ENCODE measurements around the gene HOXC4. TPM values are rescaled to one million over a fixed set of nuclear protein-coding genes. Genes with fewer than 3 reads are reported as not detected.

Gene HOXC4
- total RNA-seq, 1 experiment from 2014 or later = 4.1 TPM

GRCh38 chr12:54010972-54011664, 42.5 kb upstream of the HOXC4 start:
- no peaks in the 10 kb centered on the region for H3K27me3 Mint-ChIP-seq (ENCODE audit: insufficient read depth, unreplicated experiment)
- peak overlapping the region; percentile 10 for H3K27ac Mint-ChIP-seq (ENCODE audit: unreplicated experiment)
- peaks cover 6% of the 10 kb centered on the region for H3K36me3 Mint-ChIP-seq (ENCODE audit: insufficient read depth, unreplicated experiment)
- ChIA-PET CTCF (interaction anchor here (0.6 to 1.4 kb wide), 4 partner anchors 16 to 197 kb away, joined by 3 to 4 read pairs (median 3); no protein-coding TSS in a partner anchor), POLR2A (interaction anchor here (0.7 kb wide), 1 partner anchor 12 kb away, joined by 15 read pairs; no protein-coding TSS in a partner anchor)
- Histone ChIP-seq H3K27me3 (replicated peaks; ENCODE audit: control insufficient read depth, insufficient read depth, low read length) (no peaks in the 10 kb centered on the region), H3K4me1 (peaks cover 65% of the 10 kb centered on the region), H3K9me3 (no peaks in the 10 kb centered on the region), H3K36me3 (ENCODE audit: control insufficient read depth, insufficient read depth, low read length) (no peaks in the 10 kb centered on the region; the same call in 1 of the 2 replicates), H3K4me3 (ENCODE audit: low read depth, low read length) (no peak overlapping the region)
- no peak for DNase-seq
- intact Hi-C loops (cut with micrococcal nuclease; ENCODE audit: unreplicated experiment) = no loop called here
- no peak for TF ChIP-seq CTCF (IDR thresholded peaks at IDR 0.05; ENCODE audit: insufficient read depth in 1 of 2, low read depth in 1 of 2, low read length in 1 of 2, severe bottlenecking in 1 of 2, unreplicated experiment in 1 of 2)
- no peaks in the 10 kb centered on the region for H3K9me3 Mint-ChIP-seq (ENCODE audit: unreplicated experiment)
- peak overlapping the region; percentile 60 for H3K4me3 Mint-ChIP-seq (ENCODE audit: unreplicated experiment)
- peaks cover 30% of the 10 kb centered on the region for H3K4me1 Mint-ChIP-seq (ENCODE audit: low read depth, unreplicated experiment)
- BruUV-seq (replicated peaks) = no TSS peak

GRCh38 chr12:54011665-54012532, 41.7 kb upstream of the HOXC4 start:
- H3K27ac Mint-ChIP-seq (ENCODE audit: unreplicated experiment) = peak overlapping the region; percentile 63
- POLR2A ChIA-PET = no interaction called here
- peaks cover 6% of the 10 kb centered on the region for H3K36me3 Mint-ChIP-seq (ENCODE audit: insufficient read depth, unreplicated experiment)
- no peak overlapping the region for H3K4me3 ChIP-seq (ENCODE audit: low read depth, low read length)
- CTCF ChIA-PET = interaction anchor here (1.0 to 1.4 kb wide), 2 partner anchors 20 kb away, joined by 3 to 4 read pairs; no protein-coding TSS in a partner anchor
- TF ChIP-seq CTCF (IDR thresholded peaks at IDR 0.05; ENCODE audit: insufficient read depth in 1 of 2, low read depth in 1 of 2, low read length in 1 of 2, severe bottlenecking in 1 of 2, unreplicated experiment in 1 of 2) = no peak
- peak overlapping the region; percentile 60 for H3K4me3 Mint-ChIP-seq (ENCODE audit: unreplicated experiment)
- no peak for DNase-seq
- H3K9me3 Mint-ChIP-seq (ENCODE audit: unreplicated experiment) = no peaks in the 10 kb centered on the region
- H3K4me1 ChIP-seq = peaks cover 58% of the 10 kb centered on the region
- BruUV-seq (replicated peaks) = no TSS peak
- H3K27me3 Mint-ChIP-seq (ENCODE audit: insufficient read depth, unreplicated experiment) = no peaks in the 10 kb centered on the region
- no peaks in the 10 kb centered on the region for H3K9me3 ChIP-seq
- peaks cover 30% of the 10 kb centered on the region for H3K4me1 Mint-ChIP-seq (ENCODE audit: low read depth, unreplicated experiment)
- H3K36me3 ChIP-seq (ENCODE audit: control insufficient read depth, insufficient read depth, low read length) = no peaks in the 10 kb centered on the region; the same call in 1 of the 2 replicates
- no peaks in the 10 kb centered on the region for H3K27me3 ChIP-seq (replicated peaks; ENCODE audit: control insufficient read depth, insufficient read depth, low read length)
- intact Hi-C loops (cut with micrococcal nuclease; ENCODE audit: unreplicated experiment) = no loop called here

- Histone ChIP-seq H3K36me3 (ENCODE audit: control insufficient read depth, insufficient read depth, low read length) (no peaks in the 10 kb centered on the region; the same call in 1 of the 2 replicates), H3K9me3 (no peaks in the 10 kb centered on the region), H3K4me3 (ENCODE audit: low read depth, low read length) (no peak overlapping the region), H3K27me3 (replicated peaks; ENCODE audit: control insufficient read depth, insufficient read depth, low read length) (no peaks in the 10 kb centered on the region), H3K4me1 (peaks cover 49% of the 10 kb centered on the region)
- no TSS peak for BruUV-seq (replicated peaks)
- no peaks in the 10 kb centered on the region for H3K27me3 Mint-ChIP-seq (ENCODE audit: insufficient read depth, unreplicated experiment)
- no peaks in the 10 kb centered on the region for H3K9me3 Mint-ChIP-seq (ENCODE audit: unreplicated experiment)
- peak overlapping the region; percentile 63 for H3K27ac Mint-ChIP-seq (ENCODE audit: unreplicated experiment)
- ChIA-PET CTCF (interaction anchor here (0.5 to 1.0 kb wide), 2 partner anchors 20 to 632 kb away, joined by 3 read pairs; no protein-coding TSS in a partner anchor), POLR2A (no interaction called here)
- peaks cover 30% of the 10 kb centered on the region for H3K4me1 Mint-ChIP-seq (ENCODE audit: low read depth, unreplicated experiment)
- H3K4me3 Mint-ChIP-seq (ENCODE audit: unreplicated experiment) = peak overlapping the region; percentile 5
- peak in 1 of 2 experiments; percentile 8 for TF ChIP-seq CTCF (IDR thresholded peaks at IDR 0.05; ENCODE audit: insufficient read depth in 1 of 2, low read depth in 1 of 2, low read length in 1 of 2, severe bottlenecking in 1 of 2, unreplicated experiment in 1 of 2)
- peaks cover 6% of the 10 kb centered on the region for H3K36me3 Mint-ChIP-seq (ENCODE audit: insufficient read depth, unreplicated experiment)
- DNase-seq = no peak
- intact Hi-C loops (cut with micrococcal nuclease; ENCODE audit: unreplicated experiment) = no loop called here
Observed at GRCh38 chr12:54012631-54013409, 40.8 kb upstream of the HOXC4 start.
